Choroid plexus epithelial cell (primary cell): ENCODE measurements around the gene SNRNP48.

Source experiments
- DNase-seq: peaks from one replicate; pipeline ENCODE4 v3.0.0-alpha.2; 2010; ENCODE audit warnings: low read depth
- H3K4me3 ChIP-seq: 2 replicates; pipeline ENCODE4 v1.5.1; 2011; ENCODE audit warnings: low read depth, mild to moderate bottlenecking, control low read depth, low read length, moderate library complexity
- TF ChIP-seq, protein P1 (sequence below): conservative IDR thresholded peaks from 2 replicates; pipeline ENCODE4 v1.5.1; 2011; ENCODE audit warnings: low read depth, mild to moderate bottlenecking, control low read depth, inconsistent platforms, low read length, moderate library complexity

The SNRNP48 gene

DNA sequence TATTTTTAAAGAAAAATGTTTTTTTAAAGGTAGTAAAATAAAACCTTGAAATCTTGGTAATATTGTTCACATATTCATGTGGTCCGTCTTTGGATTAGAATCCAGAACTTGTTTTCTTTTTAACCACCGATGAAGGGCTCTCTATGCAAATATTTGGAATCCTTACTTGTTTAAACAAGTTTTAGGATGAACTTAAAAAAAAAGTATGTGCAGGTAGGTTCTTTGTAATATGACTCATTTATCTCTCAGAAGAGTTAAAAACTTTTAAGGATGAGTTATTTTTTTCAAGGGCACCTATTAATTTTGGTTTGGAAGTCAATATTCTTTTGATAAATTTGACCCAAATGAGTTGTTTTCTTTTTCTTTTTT lies 39.6 kb upstream of the SNRNP48 start:
- no peak overlapping the region for H3K4me3 ChIP-seq
- TF ChIP-seq, protein P1, sequence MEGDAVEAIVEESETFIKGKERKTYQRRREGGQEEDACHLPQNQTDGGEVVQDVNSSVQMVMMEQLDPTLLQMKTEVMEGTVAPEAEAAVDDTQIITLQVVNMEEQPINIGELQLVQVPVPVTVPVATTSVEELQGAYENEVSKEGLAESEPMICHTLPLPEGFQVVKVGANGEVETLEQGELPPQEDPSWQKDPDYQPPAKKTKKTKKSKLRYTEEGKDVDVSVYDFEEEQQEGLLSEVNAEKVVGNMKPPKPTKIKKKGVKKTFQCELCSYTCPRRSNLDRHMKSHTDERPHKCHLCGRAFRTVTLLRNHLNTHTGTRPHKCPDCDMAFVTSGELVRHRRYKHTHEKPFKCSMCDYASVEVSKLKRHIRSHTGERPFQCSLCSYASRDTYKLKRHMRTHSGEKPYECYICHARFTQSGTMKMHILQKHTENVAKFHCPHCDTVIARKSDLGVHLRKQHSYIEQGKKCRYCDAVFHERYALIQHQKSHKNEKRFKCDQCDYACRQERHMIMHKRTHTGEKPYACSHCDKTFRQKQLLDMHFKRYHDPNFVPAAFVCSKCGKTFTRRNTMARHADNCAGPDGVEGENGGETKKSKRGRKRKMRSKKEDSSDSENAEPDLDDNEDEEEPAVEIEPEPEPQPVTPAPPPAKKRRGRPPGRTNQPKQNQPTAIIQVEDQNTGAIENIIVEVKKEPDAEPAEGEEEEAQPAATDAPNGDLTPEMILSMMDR, result no peak
- DNase-seq, result no peak

DNA sequence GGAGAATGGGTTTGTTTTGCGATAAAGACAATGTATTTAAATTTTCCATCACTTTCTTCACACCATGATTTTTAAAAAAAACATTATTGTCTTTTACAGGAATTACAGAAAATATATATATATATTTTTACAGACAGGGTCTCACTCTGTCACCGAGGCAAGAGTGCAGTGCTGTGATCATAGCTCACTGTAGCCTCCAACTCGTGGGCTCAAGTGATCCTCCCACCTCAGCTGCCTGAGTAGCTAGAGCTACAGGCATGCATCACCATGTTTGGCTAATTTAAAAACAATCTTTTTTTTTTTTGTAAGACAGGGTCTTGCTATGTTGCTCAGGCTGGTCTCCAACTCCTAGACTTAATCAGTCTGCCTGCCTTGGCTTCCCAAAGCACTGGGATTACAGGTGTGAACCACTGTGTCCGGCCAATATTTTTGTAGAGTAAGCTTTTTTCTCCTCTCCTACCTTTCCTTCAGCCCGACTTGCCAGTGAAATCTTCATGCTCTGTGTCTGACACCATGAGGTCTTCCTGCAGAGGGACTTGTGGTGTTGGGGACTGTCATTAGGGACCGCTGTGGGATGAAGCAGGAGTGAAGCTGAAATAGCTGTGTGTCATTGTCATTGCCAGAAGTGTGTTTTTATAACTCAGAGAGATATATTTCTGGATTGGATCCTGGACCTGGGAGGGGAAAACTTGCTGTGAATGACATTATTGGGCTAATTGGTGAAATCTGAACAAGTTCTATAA lies 35.3 kb upstream of the SNRNP48 start:
- TF ChIP-seq, protein P1, result no peak
- H3K4me3 ChIP-seq, result no peak overlapping the region
- DNase-seq, result no peak

DNA sequence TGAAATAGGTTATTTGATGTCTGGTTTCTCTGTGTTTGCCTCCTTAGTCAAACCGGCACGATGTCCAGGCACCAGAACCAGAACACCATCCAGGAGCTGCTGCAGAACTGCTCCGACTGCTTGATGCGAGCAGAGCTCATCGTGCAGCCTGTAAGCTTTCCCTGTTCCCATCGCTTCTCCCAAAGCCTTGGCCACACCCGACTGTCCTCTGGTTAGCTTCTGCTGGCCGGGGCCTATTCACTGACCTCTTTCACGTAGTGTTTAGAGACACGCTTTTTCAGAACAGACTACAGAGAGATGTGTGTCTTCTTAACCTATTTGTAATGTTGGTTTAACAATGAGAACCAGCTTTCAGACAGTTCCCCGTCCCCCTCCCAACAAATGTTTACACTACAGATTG lies 34.3 kb upstream of the SNRNP48 start:
- DNase-seq, result no peak
- TF ChIP-seq, protein P1, result no peak
- no peak overlapping the region for H3K4me3 ChIP-seq

DNA sequence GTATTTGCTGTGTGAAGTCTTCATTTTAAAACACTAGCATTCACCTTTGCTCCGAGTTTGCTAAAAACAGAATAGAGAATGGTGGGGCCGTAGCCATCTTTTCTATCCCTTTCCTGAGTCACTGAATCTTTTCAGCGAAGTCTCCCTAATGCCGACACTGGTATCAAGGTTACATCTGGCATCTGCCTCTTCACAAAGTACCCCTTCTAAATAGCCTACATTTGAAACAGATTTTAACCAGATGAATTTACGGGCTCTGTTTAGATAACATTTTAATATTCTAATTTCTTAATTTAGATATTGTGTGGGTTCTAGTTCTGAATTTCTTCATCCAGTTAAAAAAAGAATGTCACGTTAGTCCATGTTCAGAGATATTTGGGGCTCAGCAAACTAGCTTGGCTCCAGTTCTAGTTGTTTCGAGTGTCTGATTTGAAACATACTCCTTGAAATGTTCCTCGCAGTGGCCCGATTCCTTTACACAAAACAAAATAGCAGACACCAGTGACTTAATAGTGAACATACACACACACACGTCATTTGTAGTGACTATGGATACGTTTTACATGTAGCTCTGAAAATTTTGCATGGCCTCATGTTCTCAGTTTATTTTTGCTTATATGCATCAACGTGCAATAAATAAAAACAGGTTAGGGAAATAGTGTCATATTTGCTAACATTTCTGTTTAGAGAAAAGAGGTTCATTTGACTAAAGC lies 33.4 kb upstream of the SNRNP48 start:
- H3K4me3 ChIP-seq, result no peak overlapping the region
- TF ChIP-seq, protein P1, result no peak
- DNase-seq, result no peak

DNA sequence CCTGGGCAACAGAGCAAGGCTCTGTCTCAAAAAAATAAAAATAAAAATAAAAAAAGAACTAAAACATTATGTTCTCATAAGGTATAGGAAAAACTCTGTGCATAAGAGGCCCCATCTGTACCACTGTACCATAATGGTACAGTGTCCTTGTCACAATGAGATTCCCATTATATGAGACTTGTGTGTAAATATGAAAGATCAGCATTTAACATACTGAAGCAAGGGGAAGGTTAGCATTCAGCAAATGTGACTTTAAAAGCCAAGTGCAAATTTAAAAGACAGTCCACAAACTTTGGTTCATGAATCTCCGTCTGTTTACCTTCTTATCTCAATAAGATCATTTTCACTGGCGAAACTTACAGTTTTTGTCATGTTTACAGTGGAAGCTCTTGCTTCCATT lies 32.3 kb upstream of the SNRNP48 start:
- DNase-seq, result no peak
- TF ChIP-seq, protein P1, result no peak
- H3K4me3 ChIP-seq, result no peak overlapping the region

DNA sequence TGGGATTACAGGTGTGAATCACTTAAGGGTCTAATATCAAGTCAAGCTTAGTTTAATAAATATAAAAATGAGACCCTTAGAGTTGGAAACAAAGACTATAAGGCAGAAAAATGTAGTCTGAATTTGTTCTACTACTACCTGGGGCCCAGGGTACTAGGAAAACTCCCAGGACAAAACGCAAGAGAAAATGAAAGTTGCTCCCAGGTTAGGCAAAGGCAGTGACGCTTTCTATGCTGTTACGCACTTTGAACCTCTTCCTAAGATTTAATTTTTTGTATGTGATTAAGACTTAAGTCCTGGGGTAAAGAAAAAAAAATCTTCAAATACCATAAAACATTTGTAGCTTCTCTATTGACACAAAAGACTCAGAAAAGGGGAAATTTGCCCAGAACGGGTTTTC lies 31.2 kb upstream of the SNRNP48 start:
- no peak for DNase-seq
- TF ChIP-seq, protein P1, result no peak
- H3K4me3 ChIP-seq, result no peak overlapping the region

DNA sequence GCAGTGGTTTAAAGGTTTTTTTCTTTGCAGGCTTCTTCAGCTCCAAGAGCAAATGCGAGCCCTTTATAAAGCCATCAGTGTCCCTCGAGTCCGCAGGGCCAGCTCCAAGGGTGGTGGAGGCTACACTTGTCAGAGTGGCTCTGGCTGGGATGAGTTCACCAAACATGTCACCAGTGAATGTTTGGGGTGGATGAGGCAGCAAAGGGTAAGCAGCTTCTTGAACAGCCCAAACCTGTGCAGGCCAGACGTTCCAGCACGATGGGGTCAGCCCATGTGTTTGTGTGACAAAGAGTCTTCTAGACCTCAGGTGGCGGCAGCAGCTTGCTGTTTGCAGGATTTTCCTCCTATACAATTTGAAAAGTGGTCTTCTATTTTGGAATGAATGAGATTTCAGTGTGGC lies 30.8 kb upstream of the SNRNP48 start:
- H3K4me3 ChIP-seq, result no peak overlapping the region
- TF ChIP-seq, protein P1, result no peak
- no peak for DNase-seq
